Activated T-cell treated with anti-CD3 and anti-CD28 coated beads, Interleukin-2, amount 50 U/mL, for 72 hours (primary cell): ENCODE data around the gene CFAP90. TPM values are rescaled to one million over a fixed set of nuclear protein-coding genes. Genes with fewer than 3 reads are reported as not detected.

ENCODE experiments used
- ATAC-seq, 2 donors: fragments of 150-1000 bp; cut with Tn5 transposase; replicated peaks in 1 of 2; 2 replicates each; pipeline ENCODE4 v1.10.0; 2021; ENCODE audit warnings: moderate library complexity in 2 of 2, mild to moderate bottlenecking in 1 of 2
- DNase-seq, 2 donors: peaks; one replicate each; pipeline ENCODE4 v3.0.0; 2021 to 2022; ENCODE audit warnings: mixed read lengths in 1 of 2
- H3K27ac Mint-ChIP-seq: one replicate; pipeline ENCODE4 v1.8.0; 2022; ENCODE audit warnings: mild to moderate bottlenecking, moderate library complexity, mixed read lengths
- H3K27me3 Mint-ChIP-seq: one replicate; pipeline ENCODE4 v1.8.0; 2022; ENCODE audit warnings: low read depth, mixed read lengths
- H3K36me3 Mint-ChIP-seq, 2 donors: one replicate each; pipeline ENCODE4 v1.8.0; 2022; ENCODE audit warnings: mixed read lengths in 2 of 2, mild to moderate bottlenecking in 1 of 2; ENCODE audit not compliant: insufficient read depth in 2 of 2
- H3K4me1 Mint-ChIP-seq: one replicate; pipeline ENCODE4 v1.8.0; 2022; ENCODE audit warnings: low read depth, mixed read lengths
- H3K4me3 Mint-ChIP-seq, 2 donors: one replicate each; pipeline ENCODE4 v1.8.0; 2022; ENCODE audit warnings: mild to moderate bottlenecking in 2 of 2, mixed read lengths in 2 of 2, moderate library complexity in 2 of 2
- H3K9me3 Mint-ChIP-seq, 2 donors: one replicate each; pipeline ENCODE4 v1.8.0; 2022; ENCODE audit warnings: mixed read lengths in 2 of 2
- total RNA-seq, 2 donors: library from RNA; stranded (reverse); gene quantifications; one replicate each; pipeline ENCODE4 v1.2.3, GENCODE V29; 2022

The CFAP90 gene
- total RNA-seq, 2 donors from 2014 or later, result not detected

DNA sequence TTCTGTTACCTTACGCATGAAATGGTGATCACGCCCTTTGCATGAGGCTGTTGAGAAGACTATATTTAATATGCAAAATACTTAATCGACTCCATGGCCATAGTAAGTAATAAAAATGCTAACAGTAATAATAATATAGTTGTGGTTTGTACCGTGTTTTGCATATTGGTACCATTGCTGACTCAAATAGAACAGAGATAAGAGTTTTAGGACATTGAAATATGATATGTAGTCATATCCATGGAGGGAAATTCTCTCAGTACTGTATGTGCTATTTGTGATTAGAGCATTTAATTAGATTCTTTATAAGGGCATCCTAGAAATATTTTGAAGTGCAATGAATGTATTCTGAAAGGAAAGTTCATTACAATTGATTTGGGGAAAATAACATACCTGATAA is 41.9 kb downstream of the CFAP90 start:
- ATAC-seq (no peak), DNase-seq (no peak)
- Mint-ChIP-seq H3K9me3 (no peaks in the 10 kb centered on the region), H3K36me3 (no peaks in the 10 kb centered on the region), H3K4me1 (no peaks in the 10 kb centered on the region), H3K4me3 (no peak overlapping the region), H3K27me3 (peaks cover 33% of the 10 kb centered on the region), H3K27ac (no peak overlapping the region)

- Mint-ChIP-seq H3K27me3 (peaks cover 9% of the 10 kb centered on the region), H3K4me1 (no peaks in the 10 kb centered on the region), H3K9me3 (no peaks in the 10 kb centered on the region), H3K4me3 (no peak overlapping the region), H3K36me3 (no peaks in the 10 kb centered on the region), H3K27ac (no peak overlapping the region)
- ATAC-seq (no peak), DNase-seq (no peak)
Measured at GRCh38 chr5:7805379-7805778, 45.6 kb downstream of the CFAP90 start.

DNA sequence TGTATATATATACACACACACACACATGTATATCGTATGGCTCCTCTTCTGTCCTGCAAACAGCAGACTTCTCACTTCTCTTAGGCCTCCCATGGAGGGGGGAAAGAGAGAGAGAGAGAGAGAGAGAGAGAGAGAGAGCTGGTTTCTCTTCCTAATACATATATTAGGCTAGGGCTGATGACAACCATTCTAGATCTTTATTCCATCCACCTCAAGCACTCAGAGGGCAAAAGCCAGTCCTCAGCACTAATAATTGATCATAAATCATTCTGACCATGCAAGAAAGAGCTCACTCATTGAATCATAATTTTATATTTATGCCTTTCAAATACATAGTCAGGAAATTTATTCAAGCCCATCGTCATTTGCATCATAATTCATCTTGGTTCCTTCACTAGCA is 47.0 kb downstream of the CFAP90 start:
- Mint-ChIP-seq H3K27me3 (peaks cover 4% of the 10 kb centered on the region), H3K9me3 (no peaks in the 10 kb centered on the region), H3K36me3 (no peaks in the 10 kb centered on the region), H3K27ac (no peak overlapping the region), H3K4me1 (no peaks in the 10 kb centered on the region), H3K4me3 (no peak overlapping the region)
- ATAC-seq (no peak), DNase-seq (no peak)

DNA sequence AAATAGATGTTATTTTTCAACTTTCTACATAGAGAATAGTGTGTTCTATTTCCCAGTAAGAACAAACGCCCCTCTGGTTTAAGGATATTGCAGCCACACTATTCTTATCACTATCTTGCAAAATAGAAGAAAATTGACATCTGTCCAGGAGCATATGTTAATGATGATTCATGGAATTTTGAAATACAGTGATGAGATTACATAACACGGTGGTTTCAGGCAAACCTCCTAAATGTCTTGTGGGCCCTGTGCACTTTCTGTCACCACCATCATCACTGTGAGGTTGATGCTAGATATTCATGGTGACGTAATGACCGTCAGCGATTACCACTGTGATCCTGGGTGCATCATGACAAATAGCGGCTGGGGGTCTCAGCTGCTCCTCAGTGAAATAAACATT is 48.1 kb downstream of the CFAP90 start:
- no peaks in the 10 kb centered on the region for H3K36me3 Mint-ChIP-seq
- no peaks in the 10 kb centered on the region for H3K4me1 Mint-ChIP-seq
- peaks cover 4% of the 10 kb centered on the region for H3K27me3 Mint-ChIP-seq
- H3K4me3 Mint-ChIP-seq, result no peak overlapping the region
- no peak for ATAC-seq
- no peak overlapping the region for H3K27ac Mint-ChIP-seq
- DNase-seq, result no peak
- H3K9me3 Mint-ChIP-seq, result no peaks in the 10 kb centered on the region

- H3K4me1 Mint-ChIP-seq, result no peaks in the 10 kb centered on the region
- H3K27ac Mint-ChIP-seq, result no peak overlapping the region
- no peak for ATAC-seq
- H3K9me3 Mint-ChIP-seq, result no peaks in the 10 kb centered on the region
- DNase-seq, result no peak
- peaks cover 4% of the 10 kb centered on the region for H3K27me3 Mint-ChIP-seq
- H3K36me3 Mint-ChIP-seq, result no peaks in the 10 kb centered on the region
- H3K4me3 Mint-ChIP-seq, result no peak overlapping the region
Measured at GRCh38 chr5:7801891-7802614, 48.9 kb downstream of the CFAP90 start.

- H3K36me3 Mint-ChIP-seq, result no peaks in the 10 kb centered on the region
- no peak overlapping the region for H3K27ac Mint-ChIP-seq
- no peak for DNase-seq
- ATAC-seq, result no peak
- H3K27me3 Mint-ChIP-seq, result peaks cover 4% of the 10 kb centered on the region
- no peak overlapping the region for H3K4me3 Mint-ChIP-seq
- H3K4me1 Mint-ChIP-seq, result no peaks in the 10 kb centered on the region
- no peaks in the 10 kb centered on the region for H3K9me3 Mint-ChIP-seq
Measured at GRCh38 chr5:7795306-7795705, 55.6 kb downstream of the CFAP90 start.

DNA sequence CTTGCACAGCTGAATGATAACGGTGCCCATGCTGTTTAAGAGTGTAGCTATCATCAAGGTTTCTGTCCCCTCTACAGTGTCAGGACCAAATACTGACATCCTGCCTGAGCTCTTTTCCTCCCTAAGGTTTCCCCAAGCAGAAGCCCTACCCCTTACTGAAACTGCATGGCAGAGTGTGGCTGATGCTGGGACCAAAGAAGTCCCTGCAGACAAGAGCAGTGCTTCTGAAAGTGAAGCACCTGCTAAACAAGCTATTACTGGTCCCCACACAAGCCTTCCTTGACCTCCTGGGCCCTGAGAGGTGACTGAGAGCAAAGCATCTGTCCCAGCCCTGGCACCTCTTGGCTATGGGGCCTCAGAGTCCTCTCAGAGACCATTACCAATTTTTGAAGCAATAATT is 56.1 kb downstream of the CFAP90 start:
- Mint-ChIP-seq H3K27ac (no peak overlapping the region), H3K36me3 (no peaks in the 10 kb centered on the region), H3K27me3 (peaks cover 8% of the 10 kb centered on the region), H3K4me1 (no peaks in the 10 kb centered on the region), H3K9me3 (no peaks in the 10 kb centered on the region), H3K4me3 (no peak overlapping the region)
- DNase-seq, result no peak
- ATAC-seq, result no peak

DNA sequence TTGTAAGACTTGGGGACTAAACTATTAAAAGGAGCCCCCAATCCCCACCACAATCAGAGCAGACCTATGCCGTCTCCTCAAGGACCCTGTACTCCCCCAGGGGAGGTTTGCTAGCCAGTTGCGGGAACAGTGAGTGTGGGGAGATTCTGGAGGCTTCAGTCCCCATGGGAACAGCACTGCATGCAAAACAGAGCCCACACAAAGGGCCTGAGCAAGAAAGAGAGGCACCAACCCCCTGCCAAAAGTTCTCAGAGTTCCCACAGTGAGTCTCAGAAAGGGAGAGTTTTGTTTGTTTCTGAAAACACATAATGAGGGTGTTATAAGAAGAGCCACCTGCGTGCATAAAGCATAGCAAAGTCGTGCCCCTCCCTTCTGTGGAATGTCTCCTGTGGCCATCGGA is 56.6 kb downstream of the CFAP90 start:
- no peak for ATAC-seq
- H3K4me3 Mint-ChIP-seq, result no peak overlapping the region
- peaks cover 8% of the 10 kb centered on the region for H3K27me3 Mint-ChIP-seq
- no peaks in the 10 kb centered on the region for H3K9me3 Mint-ChIP-seq
- H3K4me1 Mint-ChIP-seq, result no peaks in the 10 kb centered on the region
- no peak for DNase-seq
- no peak overlapping the region for H3K27ac Mint-ChIP-seq
- H3K36me3 Mint-ChIP-seq, result no peaks in the 10 kb centered on the region

GRCh38 chr5:7793895-7794294 is 57.0 kb downstream of the CFAP90 start:
- Mint-ChIP-seq H3K9me3 (no peaks in the 10 kb centered on the region), H3K36me3 (no peaks in the 10 kb centered on the region), H3K27ac (no peak overlapping the region), H3K4me1 (no peaks in the 10 kb centered on the region), H3K4me3 (no peak overlapping the region), H3K27me3 (peaks cover 8% of the 10 kb centered on the region)
- no peak for ATAC-seq
- no peak for DNase-seq

DNA sequence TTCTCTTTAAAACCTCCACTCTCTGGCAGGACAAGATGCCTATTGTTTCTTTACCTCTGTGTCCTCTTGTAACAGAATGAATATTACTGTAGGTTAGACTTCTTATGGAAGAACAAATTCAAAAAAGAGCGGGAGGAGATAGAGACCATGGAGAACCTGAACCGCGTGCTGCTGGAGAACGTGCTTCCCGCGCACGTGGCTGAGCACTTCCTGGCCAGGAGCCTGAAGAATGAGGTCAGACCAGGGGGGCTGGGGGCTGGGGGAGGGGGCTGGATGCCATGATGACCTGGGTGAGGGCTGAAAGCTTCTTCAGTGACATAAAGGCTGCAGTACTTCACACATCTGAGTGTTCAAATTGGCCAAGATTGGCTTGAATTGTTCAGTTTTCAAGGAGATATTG is 61.4 kb downstream of the CFAP90 start:
- peaks cover 20% of the 10 kb centered on the region for H3K27me3 Mint-ChIP-seq
- no peak for DNase-seq
- no peak for ATAC-seq
- H3K36me3 Mint-ChIP-seq, result no peaks in the 10 kb centered on the region
- no peak overlapping the region for H3K27ac Mint-ChIP-seq
- H3K4me3 Mint-ChIP-seq, result no peak overlapping the region
- H3K9me3 Mint-ChIP-seq, result no peaks in the 10 kb centered on the region
- H3K4me1 Mint-ChIP-seq, result no peaks in the 10 kb centered on the region

DNA sequence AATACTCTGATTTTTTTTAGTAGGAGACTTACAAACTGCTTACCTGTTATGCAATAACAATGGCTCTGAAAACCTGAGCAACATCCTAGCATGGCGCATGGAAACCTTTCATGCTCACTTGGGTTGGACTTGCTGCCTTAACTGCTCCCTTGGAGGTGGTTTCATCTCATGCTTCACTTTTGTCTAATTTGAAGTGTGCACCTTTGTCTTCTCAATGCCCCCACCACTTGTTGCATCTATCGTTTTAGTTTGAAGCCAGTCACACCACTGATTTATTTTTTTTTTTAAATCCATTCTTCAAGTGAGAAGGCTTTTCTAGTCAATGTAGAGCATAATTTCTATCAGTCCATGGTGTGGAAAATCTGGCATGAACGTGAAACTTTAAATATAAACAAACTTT is 63.2 kb downstream of the CFAP90 start:
- DNase-seq (no peak), ATAC-seq (no peak)
- no peak overlapping the region for H3K27ac Mint-ChIP-seq
- no peaks in the 10 kb centered on the region for H3K4me1 Mint-ChIP-seq
- peaks cover 27% of the 10 kb centered on the region for H3K27me3 Mint-ChIP-seq
- no peak overlapping the region for H3K4me3 Mint-ChIP-seq
- no peaks in the 10 kb centered on the region for H3K9me3 Mint-ChIP-seq
- no peaks in the 10 kb centered on the region for H3K36me3 Mint-ChIP-seq

DNA sequence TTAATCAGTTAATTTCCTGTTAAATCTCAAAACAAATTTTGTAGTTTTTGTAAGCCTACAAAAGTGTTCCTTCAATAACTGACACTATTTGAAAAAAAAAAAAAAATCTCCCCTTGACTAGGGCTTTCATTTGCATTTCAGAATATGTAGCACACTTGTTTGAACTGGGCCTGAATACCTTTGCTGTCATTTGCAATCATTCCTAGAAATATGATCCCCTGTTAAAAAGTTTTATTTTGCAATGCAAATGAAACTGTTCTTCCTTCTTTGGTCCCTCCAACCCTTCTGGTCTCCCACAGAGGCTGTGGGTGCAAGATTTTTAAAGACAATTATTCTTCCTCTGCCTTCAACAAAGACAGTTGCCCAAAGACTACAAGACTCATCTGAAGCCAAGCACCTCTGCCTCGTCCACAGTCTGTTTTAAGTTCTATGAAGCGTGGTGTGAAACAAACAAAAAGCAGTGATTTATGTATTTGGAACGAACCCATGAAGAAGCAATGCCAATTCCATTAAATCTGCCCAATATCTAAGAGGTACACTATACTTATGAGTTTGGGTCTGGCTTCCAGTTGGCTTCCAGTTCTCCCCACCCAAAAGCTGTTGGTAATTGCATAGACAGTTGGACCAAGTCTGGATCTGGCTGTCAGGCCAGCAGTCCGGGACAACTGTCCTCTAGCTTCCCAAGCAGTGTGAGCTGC is 66.1 kb downstream of the CFAP90 start:
- peaks cover 47% of the 10 kb centered on the region for H3K27me3 Mint-ChIP-seq
- no peaks in the 10 kb centered on the region for H3K4me1 Mint-ChIP-seq
- ATAC-seq (no peak), DNase-seq (no peak)
- no peaks in the 10 kb centered on the region for H3K36me3 Mint-ChIP-seq
- no peak overlapping the region for H3K4me3 Mint-ChIP-seq
- H3K9me3 Mint-ChIP-seq, result no peaks in the 10 kb centered on the region
- no peak overlapping the region for H3K27ac Mint-ChIP-seq

- ATAC-seq (no peak), DNase-seq (no peak)
- Mint-ChIP-seq H3K36me3 (no peaks in the 10 kb centered on the region), H3K27me3 (peaks cover 68% of the 10 kb centered on the region), H3K9me3 (no peaks in the 10 kb centered on the region), H3K4me3 (no peak overlapping the region), H3K27ac (no peak overlapping the region), H3K4me1 (peaks cover 11% of the 10 kb centered on the region)
Measured at GRCh38 chr5:7781899-7782298, 69.0 kb downstream of the CFAP90 start.
